ENCODE results near the gene FAM222A.

FAM222A gene

DNA sequence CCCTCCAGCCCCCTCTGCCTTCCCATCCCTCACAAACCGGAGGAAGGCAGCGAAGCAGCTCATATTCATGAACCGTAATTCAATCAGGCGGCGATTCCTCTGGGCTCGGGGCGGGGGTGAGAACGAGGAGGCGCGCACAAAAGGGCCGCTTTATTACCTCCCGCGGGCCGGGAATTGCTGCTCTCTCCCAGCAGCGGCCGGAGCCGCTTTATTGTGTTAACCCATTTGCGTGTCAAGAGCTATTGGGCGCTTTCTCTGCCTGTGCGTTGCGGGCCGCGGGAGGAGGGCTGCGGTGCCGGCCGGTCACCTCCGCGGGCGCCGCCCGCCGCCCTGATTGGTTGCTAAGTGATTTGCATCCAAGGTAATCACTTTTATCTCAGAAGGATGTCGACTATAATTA is 4.8 kb downstream of the FAM222A start:
- DNase-seq = no peak
- H3K27me3 ChIP-seq (replicated peaks; ENCODE audit: insufficient read depth, low read length) = no peaks in the 10 kb centered on the region
- H3K9ac ChIP-seq (ENCODE audit: low read length) = no peak overlapping the region

DNA sequence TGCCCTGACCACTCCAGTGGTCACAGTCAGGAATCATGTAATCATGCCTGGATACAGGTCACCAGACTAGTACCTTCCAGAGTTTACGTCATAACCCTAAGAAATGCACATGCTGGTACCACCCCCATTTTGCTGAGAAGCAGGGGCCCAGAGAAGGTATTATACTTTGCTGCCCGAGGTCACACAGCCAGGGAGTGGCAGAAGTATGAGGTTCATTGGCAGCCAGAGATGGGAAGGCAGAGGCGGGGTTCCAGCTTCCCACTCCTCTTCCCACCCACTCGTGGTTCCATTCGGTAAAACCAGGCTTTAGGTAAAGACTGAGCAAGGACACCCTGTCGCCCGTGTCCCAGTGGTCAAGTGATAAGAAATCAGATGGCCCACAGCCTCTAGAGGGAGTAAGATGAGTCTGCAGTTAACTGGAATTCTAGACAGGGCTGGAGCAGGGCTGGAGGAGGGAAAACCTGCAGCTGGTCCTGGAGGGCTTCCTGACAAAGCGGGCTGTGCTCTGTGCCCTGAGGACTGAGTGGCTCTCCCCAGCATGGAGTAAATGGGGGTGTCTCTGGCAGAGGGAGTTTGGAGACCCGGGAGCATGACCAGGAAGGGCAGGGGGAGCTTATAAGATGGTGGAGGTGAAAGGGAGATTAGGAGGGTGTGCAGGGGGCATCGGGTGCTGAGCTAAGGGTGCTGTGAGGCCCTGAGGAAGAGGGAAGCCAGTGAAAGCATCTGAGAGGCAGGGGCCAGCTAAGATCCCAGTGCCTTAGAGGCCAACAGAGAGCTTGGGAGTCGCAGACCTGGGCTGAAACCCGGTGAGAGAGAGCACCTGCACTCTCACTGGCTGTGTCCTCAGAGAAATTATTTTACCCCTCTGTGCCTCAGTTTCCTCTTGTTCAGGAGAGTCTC is 5.7 kb downstream of the FAM222A start:
- Histone ChIP-seq H2AFZ (ENCODE audit: low read length) (no peak overlapping the region), H3K9me3 (replicated peaks; ENCODE audit: insufficient read depth, low read length) (no peaks in the 10 kb centered on the region), H3K27me3 (replicated peaks; ENCODE audit: insufficient read depth, low read length) (no peaks in the 10 kb centered on the region), H3K4me1 (ENCODE audit: low read length) (no peaks in the 10 kb centered on the region), H3F3A (ENCODE audit: insufficient read depth, low read length) (no peaks in the 10 kb centered on the region), H3K4me3 (ENCODE audit: low read length) (no peak overlapping the region), H3K79me2 (ENCODE audit: low read length) (no peaks in the 10 kb centered on the region), H3K27ac (ENCODE audit: low read length) (no peak overlapping the region), H3K36me3 (replicated peaks; ENCODE audit: insufficient read depth, low read length) (no peaks in the 10 kb centered on the region), H3K9me2 (replicated peaks; ENCODE audit: insufficient read depth, low read length) (no peaks in the 10 kb centered on the region), H3K9ac (ENCODE audit: low read length) (no peak overlapping the region), H4K20me1 (ENCODE audit: insufficient read depth, low read length) (no peaks in the 10 kb centered on the region), H3K4me2 (ENCODE audit: low read depth, low read length) (no peak overlapping the region)
- DNase-seq = no peak
- TF ChIP-seq EZH2 (optimal IDR thresholded peaks at IDR 0.05; ENCODE audit: low read depth, low read length) = no peak
- TF ChIP-seq, protein P1, sequence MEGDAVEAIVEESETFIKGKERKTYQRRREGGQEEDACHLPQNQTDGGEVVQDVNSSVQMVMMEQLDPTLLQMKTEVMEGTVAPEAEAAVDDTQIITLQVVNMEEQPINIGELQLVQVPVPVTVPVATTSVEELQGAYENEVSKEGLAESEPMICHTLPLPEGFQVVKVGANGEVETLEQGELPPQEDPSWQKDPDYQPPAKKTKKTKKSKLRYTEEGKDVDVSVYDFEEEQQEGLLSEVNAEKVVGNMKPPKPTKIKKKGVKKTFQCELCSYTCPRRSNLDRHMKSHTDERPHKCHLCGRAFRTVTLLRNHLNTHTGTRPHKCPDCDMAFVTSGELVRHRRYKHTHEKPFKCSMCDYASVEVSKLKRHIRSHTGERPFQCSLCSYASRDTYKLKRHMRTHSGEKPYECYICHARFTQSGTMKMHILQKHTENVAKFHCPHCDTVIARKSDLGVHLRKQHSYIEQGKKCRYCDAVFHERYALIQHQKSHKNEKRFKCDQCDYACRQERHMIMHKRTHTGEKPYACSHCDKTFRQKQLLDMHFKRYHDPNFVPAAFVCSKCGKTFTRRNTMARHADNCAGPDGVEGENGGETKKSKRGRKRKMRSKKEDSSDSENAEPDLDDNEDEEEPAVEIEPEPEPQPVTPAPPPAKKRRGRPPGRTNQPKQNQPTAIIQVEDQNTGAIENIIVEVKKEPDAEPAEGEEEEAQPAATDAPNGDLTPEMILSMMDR (IDR thresholded peaks at IDR 0.05; ENCODE audit: low read length) = no peak
- no peak for TF ChIP-seq EZH2phosphoT487 (IDR thresholded peaks at IDR 0.05; ENCODE audit: low read length)

More for the DNA sequence above, 4.8 kb downstream of the FAM222A start:
- Histone ChIP-seq H2AFZ (ENCODE audit: low read length) (no peak overlapping the region), H3K4me3 (ENCODE audit: low read length) (no peak overlapping the region), H3F3A (ENCODE audit: insufficient read depth, low read length) (no peaks in the 10 kb centered on the region), H3K9me2 (replicated peaks; ENCODE audit: insufficient read depth, low read length) (no peaks in the 10 kb centered on the region), H3K9me3 (replicated peaks; ENCODE audit: insufficient read depth, low read length) (no peaks in the 10 kb centered on the region), H3K36me3 (replicated peaks; ENCODE audit: insufficient read depth, low read length) (no peaks in the 10 kb centered on the region), H4K20me1 (ENCODE audit: insufficient read depth, low read length) (no peaks in the 10 kb centered on the region), H3K79me2 (ENCODE audit: low read length) (no peaks in the 10 kb centered on the region), H3K4me2 (ENCODE audit: low read depth, low read length) (no peak overlapping the region), H3K27ac (ENCODE audit: low read length) (no peak overlapping the region), H3K4me1 (ENCODE audit: low read length) (no peaks in the 10 kb centered on the region)
- TF ChIP-seq, protein P1 (IDR thresholded peaks at IDR 0.05; ENCODE audit: low read length) = no peak
- TF ChIP-seq EZH2 (optimal IDR thresholded peaks at IDR 0.05; ENCODE audit: low read depth, low read length) = no peak
- no peak for TF ChIP-seq EZH2phosphoT487 (IDR thresholded peaks at IDR 0.05; ENCODE audit: low read length)

DNA sequence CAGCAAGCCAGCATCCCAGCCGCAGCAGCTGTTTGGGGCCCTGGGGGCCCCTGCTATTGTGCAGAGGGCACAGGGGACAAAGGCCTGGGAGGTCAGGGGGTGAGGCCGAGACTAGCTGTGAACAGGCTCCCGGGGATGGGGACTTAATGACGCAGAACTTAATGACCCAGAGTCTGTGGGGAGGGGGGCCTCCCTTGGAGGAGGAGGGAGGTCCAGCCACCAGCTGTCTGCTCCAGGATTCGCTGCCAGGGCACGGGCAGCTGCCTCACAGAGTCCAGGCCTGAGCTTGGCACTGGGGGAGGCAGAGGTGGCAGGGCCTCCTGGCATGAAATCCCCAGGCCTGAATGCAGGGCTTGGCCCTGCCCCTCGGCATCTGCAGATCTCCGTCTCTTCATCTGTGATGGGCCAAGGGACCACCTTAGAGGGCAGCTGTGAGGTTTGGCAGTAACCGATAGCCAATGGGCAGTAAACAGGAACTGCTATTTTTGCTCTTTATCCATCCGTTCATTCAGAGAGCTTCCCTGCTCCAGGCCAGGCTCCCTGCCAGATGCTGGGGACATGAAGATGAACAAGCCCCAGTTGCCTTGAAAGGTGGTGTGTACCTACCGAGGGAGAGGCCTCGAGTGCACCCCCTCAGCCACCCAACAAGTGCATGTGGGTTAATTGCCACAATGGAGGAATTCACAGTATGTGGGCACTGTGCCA is 6.7 kb downstream of the FAM222A start:
- Histone ChIP-seq H3K9ac (ENCODE audit: low read length) (no peak overlapping the region), H3K9me3 (replicated peaks; ENCODE audit: insufficient read depth, low read length) (no peaks in the 10 kb centered on the region), H3K27me3 (replicated peaks; ENCODE audit: insufficient read depth, low read length) (no peaks in the 10 kb centered on the region), H3K4me1 (ENCODE audit: low read length) (no peaks in the 10 kb centered on the region), H3K36me3 (replicated peaks; ENCODE audit: insufficient read depth, low read length) (no peaks in the 10 kb centered on the region), H3K9me2 (replicated peaks; ENCODE audit: insufficient read depth, low read length) (no peaks in the 10 kb centered on the region), H3K27ac (ENCODE audit: low read length) (no peak overlapping the region), H3K4me2 (ENCODE audit: low read depth, low read length) (no peak overlapping the region), H3K79me2 (ENCODE audit: low read length) (no peaks in the 10 kb centered on the region), H2AFZ (ENCODE audit: low read length) (no peak overlapping the region), H4K20me1 (ENCODE audit: insufficient read depth, low read length) (no peaks in the 10 kb centered on the region), H3F3A (ENCODE audit: insufficient read depth, low read length) (no peaks in the 10 kb centered on the region), H3K4me3 (ENCODE audit: low read length) (no peak overlapping the region)
- no peak for DNase-seq
- TF ChIP-seq EZH2phosphoT487 (IDR thresholded peaks at IDR 0.05; ENCODE audit: low read length) = no peak
- TF ChIP-seq EZH2 (optimal IDR thresholded peaks at IDR 0.05; ENCODE audit: low read depth, low read length) = no peak
- TF ChIP-seq, protein P1 (IDR thresholded peaks at IDR 0.05; ENCODE audit: low read length) = no peak

Data from MM.1S (cell line).